Neural cell (in vitro differentiated cells): ENCODE measurements around the gene FHL2. TPM values are rescaled to one million over a fixed set of nuclear protein-coding genes. Genes with fewer than 3 reads are reported as not detected.

Source experiments
- H2AFZ ChIP-seq: fragments of 200-600, 300-800 bp; sonication (generic), shearing (Covaris generic); 2 replicates; pipeline ENCODE4 v1.6.0; 2014; ENCODE audit warnings: low read depth, mild to moderate bottlenecking, antibody characterized with exemption, low read length, moderate library complexity
- H3F3A ChIP-seq: fragments of 200-600 bp; shearing (Covaris generic); 2 replicates; pipeline ENCODE4 v1.6.1; 2016; ENCODE audit warnings: mild to moderate bottlenecking, moderate library complexity, mixed read lengths, antibody characterized with exemption, low read length; ENCODE audit not compliant: insufficient read depth, poor library complexity, severe bottlenecking
- H3K27ac ChIP-seq: fragments of 200-600, 300-800 bp; sonication (generic), shearing (Covaris generic); 2 replicates; pipeline ENCODE4 v1.5.1; 2014; ENCODE audit warnings: mild to moderate bottlenecking, low read length, moderate library complexity
- H3K27me3 ChIP-seq: fragments of 300-800, 200-600 bp; sonication (generic), shearing (Covaris generic); 2 replicates; pipeline ENCODE4 v1.6.0; 2014; ENCODE audit warnings: mild to moderate bottlenecking, low read depth, low read length, moderate library complexity; ENCODE audit not compliant: insufficient read depth
- H3K36me3 ChIP-seq: fragments of 300-800, 200-600 bp; sonication (generic), shearing (Covaris generic); 2 replicates; pipeline ENCODE4 v1.5.1; 2014; ENCODE audit warnings: mild to moderate bottlenecking, antibody characterized with exemption, low read length, moderate library complexity; ENCODE audit not compliant: insufficient read depth
- H3K4me2 ChIP-seq: fragments of 300-800, 200-600 bp; sonication (generic), shearing (Covaris generic); 2 replicates; pipeline ENCODE4 v1.6.0; 2014; ENCODE audit warnings: mild to moderate bottlenecking, low read length
- H3K4me3 ChIP-seq: fragments of 300-800, 200-600 bp; sonication (generic), shearing (Covaris generic); 2 replicates; pipeline ENCODE4 v1.5.1; 2014; ENCODE audit warnings: mild to moderate bottlenecking, low read length, moderate library complexity
- H3K79me2 ChIP-seq: fragments of 200-600 bp; shearing (Covaris generic); replicated peaks from 2 replicates; pipeline ENCODE4 v1.6.0; 2014; ENCODE audit warnings: mild to moderate bottlenecking, low read length, moderate library complexity; ENCODE audit not compliant: insufficient read depth
- H3K9ac ChIP-seq: fragments of 300-800, 200-600 bp; sonication (generic), shearing (Covaris generic); 2 replicates; pipeline ENCODE4 v1.6.1; 2016; ENCODE audit warnings: mild to moderate bottlenecking, low read length, mixed read lengths
- H3K9me2 ChIP-seq: fragments of 200-600 bp; shearing (Covaris generic); 2 replicates; pipeline ENCODE4 v1.6.1; 2016; ENCODE audit warnings: mild to moderate bottlenecking, low read length, mixed read lengths; ENCODE audit not compliant: insufficient read depth
- H3K9me3 ChIP-seq: fragments of 200-600, 300-800 bp; sonication (generic), shearing (Covaris generic); 2 replicates; pipeline ENCODE4 v1.6.1; 2016; ENCODE audit warnings: mild to moderate bottlenecking, mixed run types, low read length, moderate library complexity, mixed read lengths
- H4K20me1 ChIP-seq: fragments of 200-600 bp; shearing (Covaris generic); 2 replicates; pipeline ENCODE4 v1.6.1; 2016; ENCODE audit warnings: mild to moderate bottlenecking, mixed run types; ENCODE audit not compliant: insufficient read depth
- CTCF ChIP-seq: fragments of 450-650 bp; IDR thresholded peaks from 2 replicates; pipeline ENCODE4 v1.5.1; 2014; ENCODE audit warnings: antibody characterized with exemption, mild to moderate bottlenecking, moderate library complexity; ENCODE audit not compliant: poor library complexity, severe bottlenecking
- EP300 ChIP-seq: fragments of 450-650 bp; conservative IDR thresholded peaks from 2 replicates; pipeline ENCODE4 v1.6.1; 2014; ENCODE audit warnings: antibody characterized with exemption, mild to moderate bottlenecking, moderate library complexity; ENCODE audit not compliant: poor library complexity, severe bottlenecking
- EZH2 ChIP-seq: fragments of 200-600, 300-800 bp; shearing (Covaris generic), sonication (generic); IDR thresholded peaks from 2 replicates; pipeline ENCODE4 v1.6.1; 2014; ENCODE audit warnings: antibody characterized with exemption, low read length, borderline replicate concordance, mild to moderate bottlenecking; ENCODE audit not compliant: insufficient read depth, poor library complexity, severe bottlenecking
- MXI1 ChIP-seq: fragments of 450-650 bp; conservative IDR thresholded peaks from 2 replicates; pipeline ENCODE4 v1.6.1; 2014; ENCODE audit warnings: antibody characterized with exemption, mild to moderate bottlenecking; ENCODE audit not compliant: poor library complexity, severe bottlenecking
- POLR2AphosphoS5 ChIP-seq: IDR thresholded peaks from 2 replicates; pipeline ENCODE4 v1.6.1; 2012
- RAD21 ChIP-seq: fragments of 450-650 bp; conservative IDR thresholded peaks from 2 replicates; pipeline ENCODE4 v1.6.1; 2014; ENCODE audit warnings: antibody characterized with exemption, mild to moderate bottlenecking, moderate library complexity
- REST ChIP-seq: IDR thresholded peaks from 2 replicates; pipeline ENCODE4 v1.6.1; 2012; ENCODE audit warnings: borderline replicate concordance
- SMC3 ChIP-seq: fragments of 450-650 bp; conservative IDR thresholded peaks from 2 replicates; pipeline ENCODE4 v1.6.1; 2014; ENCODE audit warnings: antibody characterized with exemption, mild to moderate bottlenecking, moderate library complexity; ENCODE audit not compliant: poor library complexity
- TAF1 ChIP-seq: IDR thresholded peaks from 2 replicates; pipeline ENCODE4 v1.6.1; 2012; ENCODE audit warnings: low read depth
- polyA plus RNA-seq: library from polyadenylated mRNA; depleted of rRNA; stranded (reverse); fragments of >200 nt; gene quantifications from 2 replicates; pipeline ENCODE4 v1.2.3, GENCODE V29; 2014

FHL2 gene
- polyA plus RNA-seq, 1 donor from 2014 or later: 3.5 TPM

GRCh38 chr2:105410554-105410953 is 11.7 kb upstream of the FHL2 start:
- Histone ChIP-seq H3K79me2 (no peaks in the 10 kb centered on the region), H3K27ac (no peak overlapping the region), H2AFZ (no peak overlapping the region), H3K4me2 (no peak overlapping the region), H3K4me3 (no peak overlapping the region), H3F3A (no peaks in the 10 kb centered on the region), H3K9ac (no peak overlapping the region), H3K27me3 (no peaks in the 10 kb centered on the region), H4K20me1 (no peaks in the 10 kb centered on the region), H3K9me3 (no peaks in the 10 kb centered on the region), H3K36me3 (no peaks in the 10 kb centered on the region), H3K9me2 (no peaks in the 10 kb centered on the region)
- no peak for TF ChIP-seq MXI1
- no peak for TF ChIP-seq POLR2AphosphoS5
- no peak for TF ChIP-seq TAF1
- TF ChIP-seq REST: no peak
- no peak for TF ChIP-seq SMC3
- TF ChIP-seq EP300: no peak
- no peak for TF ChIP-seq RAD21
- TF ChIP-seq CTCF: no peak
- no peak for TF ChIP-seq EZH2

- Histone ChIP-seq H4K20me1 (no peaks in the 10 kb centered on the region), H3K9me3 (no peaks in the 10 kb centered on the region), H3K4me2 (no peak overlapping the region), H3K4me3 (no peak overlapping the region), H2AFZ (no peak overlapping the region), H3F3A (no peaks in the 10 kb centered on the region), H3K9me2 (no peaks in the 10 kb centered on the region), H3K9ac (no peak overlapping the region), H3K36me3 (no peaks in the 10 kb centered on the region), H3K79me2 (no peaks in the 10 kb centered on the region), H3K27ac (no peak overlapping the region), H3K27me3 (no peaks in the 10 kb centered on the region)
- TF ChIP-seq SMC3 (no peak), EZH2 (no peak), EP300 (no peak), TAF1 (no peak), CTCF (no peak), POLR2AphosphoS5 (no peak), RAD21 (no peak), MXI1 (no peak), REST (no peak)
These were observed 10.9 kb upstream of the FHL2 start for GRCh38 chr2:105409717-105410116.
